MM.1S (cell line): ENCODE data around the gene WSB2.

Experiments used
- DNase-seq: peaks from one replicate; pipeline ENCODE4 v3.0.0-alpha.2; 2015
- H2AFZ ChIP-seq: fragments of 300-600 bp; sonication (generic); 2 replicates; pipeline ENCODE4 v1.6.0; 2016; ENCODE audit warnings: antibody characterized with exemption, low read length
- H3F3A ChIP-seq: fragments of 300-600 bp; sonication (generic); 2 replicates; pipeline ENCODE4 v1.6.1; 2016; ENCODE audit warnings: mild to moderate bottlenecking, antibody characterized with exemption, low read length, moderate library complexity, mixed read lengths; ENCODE audit not compliant: insufficient read depth
- H3K27ac ChIP-seq: fragments of 300-600 bp; sonication (generic); 2 replicates; pipeline ENCODE4 v1.5.1; 2016; ENCODE audit warnings: mild to moderate bottlenecking, low read length
- H3K27me3 ChIP-seq: fragments of 300-600 bp; sonication (generic); replicated peaks from 2 replicates; pipeline ENCODE4 v1.6.0; 2016; ENCODE audit warnings: low read length; ENCODE audit not compliant: insufficient read depth
- H3K36me3 ChIP-seq: fragments of 300-600 bp; sonication (generic); replicated peaks from 2 replicates; pipeline ENCODE4 v1.6.1; 2016; ENCODE audit warnings: mild to moderate bottlenecking, low read length, mixed read lengths; ENCODE audit not compliant: insufficient read depth
- H3K4me1 ChIP-seq: fragments of 300-600 bp; sonication (generic); 2 replicates; pipeline ENCODE4 v1.6.1; 2016; ENCODE audit warnings: low read length, mixed read lengths
- H3K4me2 ChIP-seq: fragments of 300-600 bp; sonication (generic); 2 replicates; pipeline ENCODE4 v1.6.0; 2016; ENCODE audit warnings: low read depth, low read length
- H3K4me3 ChIP-seq: fragments of 300-600 bp; sonication (generic); 2 replicates; pipeline ENCODE4 v1.5.1; 2016; ENCODE audit warnings: low read length, mixed read lengths
- H3K79me2 ChIP-seq: fragments of 300-600 bp; sonication (generic); 2 replicates; pipeline ENCODE4 v1.6.1; 2016; ENCODE audit warnings: mixed run types, low read length, mixed read lengths
- H3K9ac ChIP-seq: fragments of 300-600 bp; sonication (generic); 2 replicates; pipeline ENCODE4 v1.6.1; 2016; ENCODE audit warnings: low read length, mixed read lengths
- H3K9me2 ChIP-seq: fragments of 300-600 bp; sonication (generic); replicated peaks from 2 replicates; pipeline ENCODE4 v1.6.1; 2016; ENCODE audit warnings: mild to moderate bottlenecking, low read length, mixed read lengths; ENCODE audit not compliant: insufficient read depth
- H3K9me3 ChIP-seq: fragments of 300-600 bp; sonication (generic); replicated peaks from 2 replicates; pipeline ENCODE4 v1.6.1; 2016; ENCODE audit warnings: mild to moderate bottlenecking, low read length, mixed read lengths; ENCODE audit not compliant: insufficient read depth
- H4K20me1 ChIP-seq: fragments of 300-600 bp; sonication (generic); 2 replicates; pipeline ENCODE4 v1.6.1; 2016; ENCODE audit warnings: mild to moderate bottlenecking, low read length, moderate library complexity, mixed read lengths; ENCODE audit not compliant: insufficient read depth
- EZH2 ChIP-seq: fragments of 300-600 bp; sonication (generic); optimal IDR thresholded peaks from 2 replicates; pipeline ENCODE3; 2017; ENCODE audit warnings: low read depth, mild to moderate bottlenecking, antibody characterized with exemption, low read length, mixed read lengths
- EZH2phosphoT487 ChIP-seq: fragments of 300-600 bp; sonication (generic); IDR thresholded peaks from 2 replicates; pipeline ENCODE4 v1.6.1; 2018; ENCODE audit warnings: antibody characterized with exemption, low read length
- TF ChIP-seq, protein P1 (sequence below): fragments of 300-600 bp; sonication (generic); IDR thresholded peaks from 2 replicates; pipeline ENCODE4 v1.5.1; 2016; ENCODE audit warnings: antibody characterized with exemption, low read length, mixed read lengths

The WSB2 gene

GRCh38 chr12:118102609-118103008, 41.6 kb upstream of the WSB2 start:
- H3K4me1 ChIP-seq, result no peaks in the 10 kb centered on the region
- 0 out of 2 replicates have a peak, but pooled peaks cover 4% of the 10 kb centered on the region for H3K27me3 ChIP-seq
- no peaks in the 10 kb centered on the region for H3F3A ChIP-seq
- DNase-seq, result no peak
- no peaks in the 10 kb centered on the region for H3K9me2 ChIP-seq
- no peak overlapping the region for H2AFZ ChIP-seq
- H3K27ac ChIP-seq, result no peak overlapping the region
- no peaks in the 10 kb centered on the region for H3K9me3 ChIP-seq
- TF ChIP-seq, protein P1, sequence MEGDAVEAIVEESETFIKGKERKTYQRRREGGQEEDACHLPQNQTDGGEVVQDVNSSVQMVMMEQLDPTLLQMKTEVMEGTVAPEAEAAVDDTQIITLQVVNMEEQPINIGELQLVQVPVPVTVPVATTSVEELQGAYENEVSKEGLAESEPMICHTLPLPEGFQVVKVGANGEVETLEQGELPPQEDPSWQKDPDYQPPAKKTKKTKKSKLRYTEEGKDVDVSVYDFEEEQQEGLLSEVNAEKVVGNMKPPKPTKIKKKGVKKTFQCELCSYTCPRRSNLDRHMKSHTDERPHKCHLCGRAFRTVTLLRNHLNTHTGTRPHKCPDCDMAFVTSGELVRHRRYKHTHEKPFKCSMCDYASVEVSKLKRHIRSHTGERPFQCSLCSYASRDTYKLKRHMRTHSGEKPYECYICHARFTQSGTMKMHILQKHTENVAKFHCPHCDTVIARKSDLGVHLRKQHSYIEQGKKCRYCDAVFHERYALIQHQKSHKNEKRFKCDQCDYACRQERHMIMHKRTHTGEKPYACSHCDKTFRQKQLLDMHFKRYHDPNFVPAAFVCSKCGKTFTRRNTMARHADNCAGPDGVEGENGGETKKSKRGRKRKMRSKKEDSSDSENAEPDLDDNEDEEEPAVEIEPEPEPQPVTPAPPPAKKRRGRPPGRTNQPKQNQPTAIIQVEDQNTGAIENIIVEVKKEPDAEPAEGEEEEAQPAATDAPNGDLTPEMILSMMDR, result no peak
- no peak for TF ChIP-seq EZH2phosphoT487
- no peaks in the 10 kb centered on the region for H4K20me1 ChIP-seq
- no peak overlapping the region for H3K4me2 ChIP-seq
- H3K4me3 ChIP-seq, result no peak overlapping the region
- no peaks in the 10 kb centered on the region for H3K36me3 ChIP-seq
- H3K79me2 ChIP-seq, result no peaks in the 10 kb centered on the region
- no peak overlapping the region for H3K9ac ChIP-seq

GRCh38 chr12:118102070-118102469, 41.1 kb upstream of the WSB2 start:
- TF ChIP-seq EZH2phosphoT487, result no peak
- no peak for TF ChIP-seq EZH2
- TF ChIP-seq, protein P1, result no peak
- H3K4me3 ChIP-seq, result no peak overlapping the region
- no peak overlapping the region for H3K4me2 ChIP-seq
- no peaks in the 10 kb centered on the region for H4K20me1 ChIP-seq
- no peaks in the 10 kb centered on the region for H3K9me3 ChIP-seq
- H3K27me3 ChIP-seq, result 0 out of 2 replicates have a peak, but pooled peaks cover 4% of the 10 kb centered on the region
- H3K9me2 ChIP-seq, result no peaks in the 10 kb centered on the region
- H3K27ac ChIP-seq, result no peak overlapping the region
- no peaks in the 10 kb centered on the region for H3K79me2 ChIP-seq
- DNase-seq, result no peak
- no peaks in the 10 kb centered on the region for H3F3A ChIP-seq
- no peaks in the 10 kb centered on the region for H3K36me3 ChIP-seq
- no peak overlapping the region for H3K9ac ChIP-seq
- no peaks in the 10 kb centered on the region for H3K4me1 ChIP-seq
- no peak overlapping the region for H2AFZ ChIP-seq

GRCh38 chr12:118101051-118101450, 40.1 kb upstream of the WSB2 start:
- Histone ChIP-seq H3K4me1 (no peaks in the 10 kb centered on the region), H3F3A (no peaks in the 10 kb centered on the region), H3K27me3 (0 out of 2 replicates have a peak, but pooled peaks cover 4% of the 10 kb centered on the region), H4K20me1 (no peaks in the 10 kb centered on the region), H3K4me3 (no peak overlapping the region), H3K9me3 (no peaks in the 10 kb centered on the region), H3K4me2 (no peak overlapping the region), H3K79me2 (no peaks in the 10 kb centered on the region), H3K9me2 (no peaks in the 10 kb centered on the region), H2AFZ (no peak overlapping the region), H3K27ac (no peak overlapping the region), H3K9ac (no peak overlapping the region), H3K36me3 (no peaks in the 10 kb centered on the region)
- no peak for TF ChIP-seq EZH2phosphoT487
- TF ChIP-seq, protein P1, result no peak
- DNase-seq, result no peak
